Colonic mucosa (tissue), 4 donors: ENCODE data around the gene KLK12. TPM values are rescaled to one million over a fixed set of nuclear protein-coding genes. Genes with fewer than 3 reads are reported as not detected.
A peak's percentile ranks its signal among the peaks of the same experiment; 100 is the strongest.

Experiments used
- DNase-seq: peaks from one replicate; pipeline ENCODE4 v3.0.0-alpha.2; 2020
- H3K27ac ChIP-seq: fragments of 200-600 bp; one replicate; pipeline ENCODE4 v1.8.0; 2021
- H3K27me3 ChIP-seq: fragments of 200-600 bp; one replicate; pipeline ENCODE4 v1.8.0; 2021
- H3K36me3 ChIP-seq: fragments of 200-600 bp; one replicate; pipeline ENCODE4 v1.8.0; 2021
- H3K4me1 ChIP-seq: fragments of 200-600 bp; one replicate; pipeline ENCODE4 v1.8.0; 2021; ENCODE audit warnings: mild to moderate bottlenecking
- H3K4me3 ChIP-seq: fragments of 200-600 bp; one replicate; pipeline ENCODE4 v1.8.0; 2021
- H3K9ac ChIP-seq, 2 donors: one replicate each; pipeline ENCODE4 v1.7.0; 2013; ENCODE audit warnings: control low read depth in 2 of 2, low read depth in 2 of 2, low read length in 2 of 2
- H3K9me3 ChIP-seq: fragments of 200-600 bp; one replicate; pipeline ENCODE4 v1.8.0; 2021
- CTCF ChIP-seq: fragments of 200-600 bp; IDR thresholded peaks from one replicate; pipeline ENCODE4 v1.8.0; 2022; ENCODE audit warnings: antibody characterized with exemption, mild to moderate bottlenecking
- intact Hi-C: fragments of 100-400 bp; cut with DNase I; formaldehyde crosslinking; loops from one replicate; pipeline ENCODE4 v1.14.1; 2022
- total RNA-seq, 2 donors: library from RNA; stranded (reverse); fragmentation: NEBNext Ultra II Directional in 1 of 2; extraction: Animal tissue kit (Norgen Biotek cat#: 25700) in 1 of 2; gene quantifications; one replicate each; pipeline ENCODE4 v1.2.1, GENCODE V29; 2021
- donor health status: healthy.
- donor health status: DM: no; HTN: no; CAD: no.
- donor health status: DM: no; HTN: no; CAD: no.

Gene KLK12
- total RNA-seq, 2 donors from 2014 or later, result 0.64 to 1.4 TPM

DNA sequence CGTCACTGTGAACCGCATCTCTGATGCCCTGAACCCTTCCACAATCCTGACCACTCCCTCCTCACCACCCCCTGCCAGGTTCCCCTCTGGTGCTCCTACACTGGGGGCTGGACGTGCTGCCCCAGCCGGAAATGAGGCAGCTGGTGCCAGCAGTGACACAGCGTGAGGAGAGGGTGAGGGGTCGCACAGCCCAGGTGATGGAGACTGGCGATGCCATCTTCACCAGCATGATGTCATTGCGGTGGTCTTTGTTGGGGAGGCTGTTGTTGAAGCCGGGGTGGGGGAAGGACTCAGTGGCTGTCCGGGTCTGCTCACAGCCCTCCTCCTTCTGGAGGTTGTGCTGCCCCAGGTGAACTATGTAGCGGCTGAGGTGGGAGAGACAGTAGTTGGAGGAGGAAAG lies 10.9 kb downstream of the KLK12 start:
- peaks cover 6% of the 10 kb centered on the region for H3K4me1 ChIP-seq
- no peaks in the 10 kb centered on the region for H3K36me3 ChIP-seq
- DNase-seq, result no peak
- no peak overlapping the region for H3K27ac ChIP-seq
- intact Hi-C loops, result loop anchor here (5.0 to 10.0 kb wide), 2 partner anchors 68 to 151 kb away; no protein-coding TSS in a partner anchor
- no peaks in the 10 kb centered on the region for H3K9me3 ChIP-seq
- no peak overlapping the region for H3K9ac ChIP-seq
- peaks cover 13% of the 10 kb centered on the region for H3K27me3 ChIP-seq
- no peak for TF ChIP-seq CTCF
- H3K4me3 ChIP-seq, result no peak overlapping the region

GRCh38 chr19:51022526-51022925 lies 12.3 kb downstream of the KLK12 start:
- Histone ChIP-seq H3K9ac (no peak overlapping the region), H3K27me3 (peaks cover 27% of the 10 kb centered on the region), H3K9me3 (no peaks in the 10 kb centered on the region), H3K27ac (no peak overlapping the region), H3K36me3 (no peaks in the 10 kb centered on the region), H3K4me3 (no peak overlapping the region), H3K4me1 (peaks cover 7% of the 10 kb centered on the region)
- intact Hi-C loops, result loop anchor here (5.0 to 10.0 kb wide), 2 partner anchors 70 to 152 kb away; no protein-coding TSS in a partner anchor
- no peak for TF ChIP-seq CTCF
- no peak for DNase-seq

DNA sequence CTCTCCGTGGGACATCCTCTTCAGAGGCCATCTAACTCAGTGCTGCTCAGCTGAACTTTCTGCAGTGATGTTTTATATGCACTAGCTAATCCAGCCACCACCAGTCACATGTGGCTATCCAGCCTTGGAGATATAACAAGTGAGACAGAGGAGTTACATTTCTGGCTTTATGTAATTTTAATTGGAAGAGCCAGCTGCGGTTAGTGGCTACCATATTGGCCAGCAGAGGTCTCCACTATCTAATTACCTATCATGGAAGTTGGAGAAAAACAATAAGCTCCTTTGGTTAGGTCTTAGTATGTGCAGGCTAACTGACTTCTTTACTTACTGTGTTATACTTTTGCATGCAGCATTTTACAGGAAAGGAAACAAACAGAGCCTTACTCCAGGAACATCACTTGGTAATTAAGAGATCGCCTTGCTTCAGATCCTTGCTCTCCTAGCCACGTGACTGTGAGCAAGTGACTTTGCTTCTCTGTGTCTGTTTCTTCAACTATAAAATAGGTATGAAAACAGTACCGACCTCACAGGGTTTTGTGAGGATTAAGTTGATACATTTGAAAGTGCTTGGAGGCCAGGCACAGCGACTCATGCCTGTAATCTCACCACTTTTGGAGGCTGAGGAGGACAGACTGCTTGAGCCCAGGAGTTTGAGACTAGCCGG lies 13.7 kb downstream of the KLK12 start:
- peaks cover 27% of the 10 kb centered on the region for H3K27me3 ChIP-seq
- no peak overlapping the region for H3K9ac ChIP-seq
- H3K4me1 ChIP-seq, result peaks cover 7% of the 10 kb centered on the region
- peak; percentile 56 for TF ChIP-seq CTCF
- no peaks in the 10 kb centered on the region for H3K36me3 ChIP-seq
- intact Hi-C loops, result loop anchor here (5.0 to 10.0 kb wide), 2 partner anchors 71 to 154 kb away; no protein-coding TSS in a partner anchor
- DNase-seq, result no peak
- H3K4me3 ChIP-seq, result no peak overlapping the region
- H3K9me3 ChIP-seq, result no peaks in the 10 kb centered on the region
- no peak overlapping the region for H3K27ac ChIP-seq

DNA sequence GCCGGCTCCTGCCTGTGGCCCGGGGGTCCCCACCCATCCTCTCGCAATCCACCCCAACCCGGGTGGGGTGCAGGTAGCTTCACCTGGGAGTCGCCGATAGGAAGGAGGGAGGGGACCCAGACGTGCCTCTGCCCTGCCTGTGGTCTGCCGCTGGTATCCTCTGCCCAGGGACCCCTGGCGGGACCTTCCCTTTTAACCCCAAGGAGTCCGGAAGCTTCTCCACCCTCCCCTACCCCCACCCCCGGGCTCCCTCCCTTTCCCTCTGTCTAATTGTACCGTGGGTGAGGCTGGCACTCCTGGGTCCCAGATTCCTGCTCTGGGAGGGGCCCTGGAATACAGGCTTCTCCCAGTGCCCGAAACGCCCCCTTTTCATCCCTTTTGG lies 15.3 kb downstream of the KLK12 start, which contains the start of gene KLK10:
Gene KLK10 (minus strand): TSS at position 166 of the 382 bp plus-strand sequence. CDS start 579 bp downstream, outside the sequence.
- intact Hi-C loops, result no loop called here
- H3K4me1 ChIP-seq, result peaks cover 7% of the 10 kb centered on the region
- DNase-seq, result no peak
- H3K27me3 ChIP-seq, result peaks cover 26% of the 10 kb centered on the region
- no peaks in the 10 kb centered on the region for H3K36me3 ChIP-seq
- no peaks in the 10 kb centered on the region for H3K9me3 ChIP-seq
- no peak within 1 kb of the TSS for H3K27ac ChIP-seq
- H3K4me3 ChIP-seq, result peak within 1 kb of the TSS; percentile 2
- TF ChIP-seq CTCF, result no peak
- H3K9ac ChIP-seq, result no peak within 1 kb of the TSS

DNA sequence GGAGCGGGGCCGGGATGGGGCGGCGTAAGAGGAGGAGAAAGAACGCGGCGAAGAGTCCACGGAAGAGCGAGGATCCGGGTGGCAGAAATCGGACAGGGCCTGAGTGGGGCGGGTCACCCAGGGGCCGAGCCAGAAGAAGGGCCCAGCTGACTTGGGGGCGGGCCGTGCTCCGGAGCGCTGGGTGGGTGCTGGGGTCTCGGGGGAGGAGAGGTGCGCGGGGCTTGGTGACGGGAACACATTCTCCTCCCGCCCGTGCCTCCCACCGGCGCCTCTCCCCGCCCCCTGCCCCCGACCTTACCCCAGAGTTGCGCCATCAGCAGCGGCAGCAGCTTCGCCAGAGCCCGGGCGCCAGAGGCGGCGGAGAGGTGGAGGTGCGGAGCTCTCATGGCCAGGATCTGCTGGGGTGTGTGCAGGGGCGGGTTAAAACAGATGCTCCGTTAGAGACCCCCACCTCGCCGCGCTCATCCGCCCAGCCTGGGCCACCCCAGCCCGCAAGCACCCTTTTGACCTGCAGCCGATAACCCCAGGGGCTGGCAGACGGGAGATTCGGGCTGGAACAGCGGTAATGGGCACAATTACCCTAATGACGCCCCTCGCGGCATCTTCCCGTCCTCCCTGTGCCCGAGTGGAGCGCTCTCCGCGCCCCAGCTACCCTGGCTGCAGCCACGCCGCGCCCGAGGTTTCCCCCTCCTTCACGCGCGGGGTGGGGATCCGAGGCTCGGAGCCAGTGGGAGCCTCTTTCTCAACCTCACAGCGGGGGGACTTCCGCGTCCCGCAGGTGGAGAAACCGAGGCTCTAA lies 15.9 kb downstream of the KLK12 start:
- intact Hi-C loops, result no loop called here
- no peak for TF ChIP-seq CTCF
- H3K36me3 ChIP-seq, result no peaks in the 10 kb centered on the region
- H3K9ac ChIP-seq, result no peak overlapping the region
- H3K27ac ChIP-seq, result no peak overlapping the region
- peaks cover 7% of the 10 kb centered on the region for H3K4me1 ChIP-seq
- peak overlapping the region; percentile 2 for H3K4me3 ChIP-seq
- DNase-seq, result no peak
- H3K9me3 ChIP-seq, result no peaks in the 10 kb centered on the region
- peaks cover 26% of the 10 kb centered on the region for H3K27me3 ChIP-seq
